Activated CD4-positive, alpha-beta memory T cell treated with anti-CD3 and anti-CD28 coated beads for 36 hours (primary cell): ENCODE data around the gene PIAS1. TPM values are rescaled to one million over a fixed set of nuclear protein-coding genes. Genes with fewer than 3 reads are reported as not detected.

Source experiments
- CTCF ChIA-PET: fragments of 350-600 bp; sonication (Branson Sonifier 250); formaldehyde crosslinking; loops from one replicate; lab custom pipeline; 2021; ENCODE audit warnings: antibody characterized with exemption, inconsistent platforms; lab: Charles Lee
- POLR2A ChIA-PET: fragments of 350-600 bp; sonication (Branson Sonifier 250); formaldehyde crosslinking; loops from one replicate; lab custom pipeline; 2021; ENCODE audit warnings: antibody characterized with exemption; lab: Charles Lee
- DNase-seq: peaks from one replicate; pipeline ENCODE4 v3.0.0-alpha.2; 2020
- H3K27ac Mint-ChIP-seq: one replicate; pipeline ENCODE4 v1.8.0; 2021; ENCODE audit warnings: mixed read lengths
- H3K27me3 Mint-ChIP-seq: one replicate; pipeline ENCODE4 v1.8.0; 2021; ENCODE audit warnings: mixed read lengths
- H3K36me3 Mint-ChIP-seq: one replicate; pipeline ENCODE4 v1.8.0; 2021; ENCODE audit warnings: mixed read lengths
- H3K4me1 Mint-ChIP-seq: one replicate; pipeline ENCODE4 v1.8.0; 2021; ENCODE audit warnings: low read depth, mixed read lengths
- H3K4me3 Mint-ChIP-seq: one replicate; pipeline ENCODE4 v1.8.0; 2021; ENCODE audit warnings: mild to moderate bottlenecking, mixed read lengths
- H3K9me3 Mint-ChIP-seq: one replicate; pipeline ENCODE4 v1.8.0; 2021; ENCODE audit warnings: mixed read lengths
- intact Hi-C: fragments of 100-400 bp; cut with micrococcal nuclease; formaldehyde crosslinking; loops from one replicate; pipeline ENCODE4 v1.15.1; 2023
- total RNA-seq, 2 experiments: library from RNA; stranded (reverse); gene quantifications; one replicate each; pipeline ENCODE4 v1.2.3, GENCODE V29; 2021

The PIAS1 gene
- total RNA-seq, 2 experiments from 2014 or later, result 29.4 to 30.9 TPM

GRCh38 chr15:68137096-68137495, 83.0 kb downstream of the PIAS1 start:
- Mint-ChIP-seq H3K27ac (no peak overlapping the region), H3K9me3 (no peaks in the 10 kb centered on the region), H3K27me3 (no peaks in the 10 kb centered on the region), H3K36me3 (peaks cover 5% of the 10 kb centered on the region), H3K4me3 (no peak overlapping the region), H3K4me1 (peaks cover 12% of the 10 kb centered on the region)
- ChIA-PET POLR2A (no interaction called here), CTCF (no interaction called here)
- intact Hi-C loops, result no loop called here
- no peak for DNase-seq

GRCh38 chr15:68143129-68143528, 89.0 kb downstream of the PIAS1 start:
- Mint-ChIP-seq H3K27ac (no peak overlapping the region), H3K9me3 (no peaks in the 10 kb centered on the region), H3K27me3 (no peaks in the 10 kb centered on the region), H3K4me3 (no peak overlapping the region), H3K4me1 (peaks cover 18% of the 10 kb centered on the region), H3K36me3 (peaks cover 17% of the 10 kb centered on the region)
- intact Hi-C loops, result no loop called here
- no peak for DNase-seq
- POLR2A ChIA-PET, result no interaction called here
- CTCF ChIA-PET, result no interaction called here

- Mint-ChIP-seq H3K4me3 (no peak overlapping the region), H3K36me3 (peaks cover 17% of the 10 kb centered on the region), H3K9me3 (no peaks in the 10 kb centered on the region), H3K4me1 (peaks cover 17% of the 10 kb centered on the region), H3K27me3 (no peaks in the 10 kb centered on the region), H3K27ac (no peak overlapping the region)
- ChIA-PET POLR2A (interaction anchor here (0.7 kb wide), 1 partner anchor 549 kb away, joined by 3 read pairs; no protein-coding TSS in a partner anchor), CTCF (no interaction called here)
- no peak for DNase-seq
- intact Hi-C loops, result no loop called here
These were observed 89.7 kb downstream of the PIAS1 start for GRCh38 chr15:68143785-68144184.

GRCh38 chr15:68145706-68146105, 91.6 kb downstream of the PIAS1 start:
- ChIA-PET CTCF (interaction anchor here (1.4 kb wide), 1 partner anchor 9 kb away, joined by 3 read pairs; no protein-coding TSS in a partner anchor), POLR2A (no interaction called here)
- Mint-ChIP-seq H3K27me3 (no peaks in the 10 kb centered on the region), H3K4me3 (no peak overlapping the region), H3K9me3 (no peaks in the 10 kb centered on the region), H3K4me1 (peaks cover 15% of the 10 kb centered on the region), H3K36me3 (peaks cover 19% of the 10 kb centered on the region), H3K27ac (no peak overlapping the region)
- intact Hi-C loops, result no loop called here
- no peak for DNase-seq

- ChIA-PET POLR2A (no interaction called here), CTCF (no interaction called here)
- intact Hi-C loops, result no loop called here
- peaks cover 13% of the 10 kb centered on the region for H3K4me1 Mint-ChIP-seq
- H3K4me3 Mint-ChIP-seq, result no peak overlapping the region
- H3K36me3 Mint-ChIP-seq, result peaks cover 23% of the 10 kb centered on the region
- no peaks in the 10 kb centered on the region for H3K27me3 Mint-ChIP-seq
- H3K27ac Mint-ChIP-seq, result peak overlapping the region; percentile 3
- no peaks in the 10 kb centered on the region for H3K9me3 Mint-ChIP-seq
- no peak for DNase-seq
These were observed 93.9 kb downstream of the PIAS1 start for GRCh38 chr15:68148039-68148438.

- peaks cover 10% of the 10 kb centered on the region for H3K4me1 Mint-ChIP-seq
- no peak for DNase-seq
- peak overlapping the region; percentile 3 for H3K27ac Mint-ChIP-seq
- CTCF ChIA-PET, result no interaction called here
- H3K4me3 Mint-ChIP-seq, result no peak overlapping the region
- H3K9me3 Mint-ChIP-seq, result no peaks in the 10 kb centered on the region
- POLR2A ChIA-PET, result no interaction called here
- intact Hi-C loops, result no loop called here
- peaks cover 26% of the 10 kb centered on the region for H3K36me3 Mint-ChIP-seq
- no peaks in the 10 kb centered on the region for H3K27me3 Mint-ChIP-seq
These were observed 94.9 kb downstream of the PIAS1 start for GRCh38 chr15:68149059-68149458.

GRCh38 chr15:68150187-68150586, 96.1 kb downstream of the PIAS1 start:
- Mint-ChIP-seq H3K9me3 (no peaks in the 10 kb centered on the region), H3K4me3 (no peak overlapping the region), H3K4me1 (peaks cover 10% of the 10 kb centered on the region), H3K27ac (no peak overlapping the region), H3K36me3 (peaks cover 32% of the 10 kb centered on the region), H3K27me3 (no peaks in the 10 kb centered on the region)
- ChIA-PET POLR2A (no interaction called here), CTCF (no interaction called here)
- DNase-seq, result no peak
- intact Hi-C loops, result no loop called here

- DNase-seq, result no peak
- CTCF ChIA-PET, result interaction anchor here (4.4 kb wide), 1 partner anchor 288 kb away, joined by 43 read pairs; no protein-coding TSS in a partner anchor
- POLR2A ChIA-PET, result no interaction called here
- Mint-ChIP-seq H3K4me3 (no peak overlapping the region), H3K27me3 (no peaks in the 10 kb centered on the region), H3K4me1 (peaks cover 10% of the 10 kb centered on the region), H3K27ac (no peak overlapping the region), H3K9me3 (no peaks in the 10 kb centered on the region), H3K36me3 (peaks cover 28% of the 10 kb centered on the region)
- intact Hi-C loops, result no loop called here
These were observed 97.2 kb downstream of the PIAS1 start for GRCh38 chr15:68151277-68151676.

GRCh38 chr15:68152342-68152741, 98.2 kb downstream of the PIAS1 start:
- H3K36me3 Mint-ChIP-seq, result peaks cover 22% of the 10 kb centered on the region
- POLR2A ChIA-PET, result no interaction called here
- H3K4me3 Mint-ChIP-seq, result no peak overlapping the region
- H3K27me3 Mint-ChIP-seq, result no peaks in the 10 kb centered on the region
- DNase-seq, result no peak
- no peak overlapping the region for H3K27ac Mint-ChIP-seq
- CTCF ChIA-PET, result interaction anchor here (0.6 to 4.4 kb wide), 4 partner anchors 22 to 289 kb away, joined by 3 to 43 read pairs (median 4); no protein-coding TSS in a partner anchor
- H3K9me3 Mint-ChIP-seq, result no peaks in the 10 kb centered on the region
- H3K4me1 Mint-ChIP-seq, result peaks cover 10% of the 10 kb centered on the region
- intact Hi-C loops, result no loop called here

- Mint-ChIP-seq H3K27ac (no peak overlapping the region), H3K27me3 (no peaks in the 10 kb centered on the region), H3K36me3 (peaks cover 19% of the 10 kb centered on the region), H3K4me3 (no peak overlapping the region), H3K4me1 (no peaks in the 10 kb centered on the region), H3K9me3 (no peaks in the 10 kb centered on the region)
- POLR2A ChIA-PET, result no interaction called here
- no peak for DNase-seq
- intact Hi-C loops, result loop anchor here (2.0 kb wide), 1 partner anchor 292 kb away; no protein-coding TSS in a partner anchor
- CTCF ChIA-PET, result interaction anchor here (0.6 to 4.4 kb wide), 12 partner anchors 9 to 300 kb away, joined by 3 to 43 read pairs (median 3); partner anchors contain the start of gene PIAS1
These were observed 100.9 kb downstream of the PIAS1 start for GRCh38 chr15:68154923-68155559.

GRCh38 chr15:68157074-68157473, 103.0 kb downstream of the PIAS1 start:
- no peak for DNase-seq
- CTCF ChIA-PET, result no interaction called here
- peaks cover 33% of the 10 kb centered on the region for H3K36me3 Mint-ChIP-seq
- POLR2A ChIA-PET, result interaction anchor here (0.9 kb wide), 1 partner anchor 49 kb away, joined by 3 read pairs; no protein-coding TSS in a partner anchor
- H3K4me1 Mint-ChIP-seq, result no peaks in the 10 kb centered on the region
- no peaks in the 10 kb centered on the region for H3K9me3 Mint-ChIP-seq
- no peak overlapping the region for H3K27ac Mint-ChIP-seq
- no peak overlapping the region for H3K4me3 Mint-ChIP-seq
- H3K27me3 Mint-ChIP-seq, result no peaks in the 10 kb centered on the region
- intact Hi-C loops, result no loop called here

- no peaks in the 10 kb centered on the region for H3K27me3 Mint-ChIP-seq
- no peak overlapping the region for H3K27ac Mint-ChIP-seq
- H3K36me3 Mint-ChIP-seq, result peaks cover 35% of the 10 kb centered on the region
- DNase-seq, result no peak
- ChIA-PET POLR2A (no interaction called here), CTCF (interaction anchor here (1.5 kb wide), 1 partner anchor 295 kb away, joined by 3 read pairs; no protein-coding TSS in a partner anchor)
- H3K4me3 Mint-ChIP-seq, result no peak overlapping the region
- no peaks in the 10 kb centered on the region for H3K9me3 Mint-ChIP-seq
- H3K4me1 Mint-ChIP-seq, result no peaks in the 10 kb centered on the region
- intact Hi-C loops, result no loop called here
These were observed 104.0 kb downstream of the PIAS1 start for GRCh38 chr15:68158046-68158628.
